PC-3 (cell line): ENCODE results near the gene SNX20. TPM values are rescaled to one million over a fixed set of nuclear protein-coding genes. Genes with fewer than 3 reads are reported as not detected.

Source experiments
- ATAC-seq: fragments of 200-7000 bp; cut with Tn5 transposase; 2 replicates; pipeline ENCODE4 v1.9.1; 2020; ENCODE audit warnings: mild to moderate bottlenecking, moderate library complexity
- BruUV-seq: library from RNA; stranded (reverse); fragments of 400-500 nt; replicated peaks from 2 replicates; lab custom pipeline; 2021; lab: Mats Ljungman, UMichigan
- CTCF ChIA-PET: fragments of 300-600 bp; sonication (Branson Sonifier 250); formaldehyde crosslinking; loops from one replicate; lab custom pipeline; 2022; ENCODE audit warnings: antibody characterized with exemption; lab: Charles Lee
- POLR2A ChIA-PET: fragments of 300-600 bp; sonication (Branson Sonifier 250); formaldehyde crosslinking; loops from one replicate; lab custom pipeline; 2022; ENCODE audit warnings: antibody characterized with exemption; ENCODE audit not compliant: unreplicated experiment; lab: Charles Lee
- DNase-seq: peaks from one replicate; pipeline ENCODE4 v3.0.0-alpha.2; 2015
- H2AFZ ChIP-seq: fragments of 300-600 bp; sonication (generic); 2 replicates; pipeline ENCODE4 v1.6.0; 2016; ENCODE audit warnings: antibody characterized with exemption, low read length
- H3F3A ChIP-seq: fragments of 300-600 bp; sonication (generic); one replicate; pipeline ENCODE4 v1.6.0; 2017; ENCODE audit warnings: antibody characterized with exemption, low read length, control low read depth, mild to moderate bottlenecking; ENCODE audit not compliant: unreplicated experiment
- H3K27ac ChIP-seq: fragments of 300-600 bp; sonication (generic); 2 replicates; pipeline ENCODE4 v1.5.1; 2016; ENCODE audit warnings: mild to moderate bottlenecking, low read length
- H3K27me3 ChIP-seq: fragments of 300-600 bp; sonication (generic); 2 replicates; pipeline ENCODE4 v1.6.1; 2016; ENCODE audit warnings: low read length, mixed read lengths
- H3K36me3 ChIP-seq: fragments of 300-600 bp; sonication (generic); 2 replicates; pipeline ENCODE4 v1.6.1; 2016; ENCODE audit warnings: low read depth, mixed run types, low read length, mixed read lengths
- H3K4me1 ChIP-seq: fragments of 300-600 bp; sonication (generic); 2 replicates; pipeline ENCODE4 v1.5.1; 2016; ENCODE audit warnings: low read length; ENCODE audit not compliant: insufficient read depth
- H3K4me2 ChIP-seq: fragments of 300-600 bp; sonication (generic); 2 replicates; pipeline ENCODE4 v1.6.0; 2016; ENCODE audit warnings: low read length
- H3K4me3 ChIP-seq: fragments of 300-600 bp; sonication (generic); 2 replicates; pipeline ENCODE4 v1.5.1; 2016; ENCODE audit warnings: mild to moderate bottlenecking, low read length, mixed read lengths
- H3K79me2 ChIP-seq: fragments of 300-600 bp; sonication (generic); 2 replicates; pipeline ENCODE4 v1.6.1; 2017; ENCODE audit warnings: low read length, mixed read lengths
- H3K9ac ChIP-seq: fragments of 300-600 bp; sonication (generic); 2 replicates; pipeline ENCODE4 v1.6.0; 2016; ENCODE audit warnings: mild to moderate bottlenecking, low read length
- H3K9me2 ChIP-seq: fragments of 300-600 bp; sonication (generic); replicated peaks from 2 replicates; pipeline ENCODE4 v1.6.1; 2016; ENCODE audit warnings: mixed run types, low read length, mixed read lengths
- H3K9me3 ChIP-seq: fragments of 300-600 bp; sonication (generic); 2 replicates; pipeline ENCODE4 v1.6.1; 2016; ENCODE audit warnings: low read length, mixed read lengths
- H4K20me1 ChIP-seq: fragments of 300-600 bp; sonication (generic); 2 replicates; pipeline ENCODE4 v1.6.1; 2016; ENCODE audit warnings: low read length, mixed read lengths
- EZH2 ChIP-seq: fragments of 300-600 bp; sonication (generic); IDR thresholded peaks from one replicate; pipeline ENCODE4 v1.6.1; 2017; ENCODE audit warnings: antibody characterized with exemption, mild to moderate bottlenecking, low read length; ENCODE audit not compliant: unreplicated experiment
- EZH2phosphoT487 ChIP-seq: fragments of 300-600 bp; sonication (generic); IDR thresholded peaks from 2 replicates; pipeline ENCODE4 v1.6.1; 2018; ENCODE audit warnings: mild to moderate bottlenecking, antibody characterized with exemption, low read length, borderline replicate concordance
- intact Hi-C: fragments of 100-400 bp; cut with micrococcal nuclease; formaldehyde crosslinking; loops from 2 replicates; pipeline ENCODE4 v1.9.0; 2023
- total RNA-seq: library from RNA; depleted of rRNA; stranded (reverse); fragments of >200 nt; gene quantifications from 2 replicates; pipeline ENCODE4 v1.2.3, GENCODE V29; 2014
- TF ChIP-seq, protein P1 (sequence below): fragments of 300-600 bp; sonication (generic); conservative IDR thresholded peaks from 2 replicates; pipeline ENCODE4 v1.5.1; 2017; ENCODE audit warnings: antibody characterized with exemption, low read depth, mild to moderate bottlenecking, low read length

Gene SNX20
- total RNA-seq, 1 experiment from 2014 or later, result not detected

- no peak overlapping the region for H2AFZ ChIP-seq
- no peaks in the 10 kb centered on the region for H3K79me2 ChIP-seq
- H3K27ac ChIP-seq, result no peak overlapping the region
- POLR2A ChIA-PET, result no interaction called here
- no peak for DNase-seq
- CTCF ChIA-PET, result no interaction called here
- H3K36me3 ChIP-seq, result no peaks in the 10 kb centered on the region
- H3K4me3 ChIP-seq, result no peak overlapping the region
- H3K27me3 ChIP-seq, result no peaks in the 10 kb centered on the region
- no peaks in the 10 kb centered on the region for H3K4me1 ChIP-seq
- TF ChIP-seq EZH2phosphoT487 (no peak), EZH2 (no peak)
- TF ChIP-seq, protein P1, sequence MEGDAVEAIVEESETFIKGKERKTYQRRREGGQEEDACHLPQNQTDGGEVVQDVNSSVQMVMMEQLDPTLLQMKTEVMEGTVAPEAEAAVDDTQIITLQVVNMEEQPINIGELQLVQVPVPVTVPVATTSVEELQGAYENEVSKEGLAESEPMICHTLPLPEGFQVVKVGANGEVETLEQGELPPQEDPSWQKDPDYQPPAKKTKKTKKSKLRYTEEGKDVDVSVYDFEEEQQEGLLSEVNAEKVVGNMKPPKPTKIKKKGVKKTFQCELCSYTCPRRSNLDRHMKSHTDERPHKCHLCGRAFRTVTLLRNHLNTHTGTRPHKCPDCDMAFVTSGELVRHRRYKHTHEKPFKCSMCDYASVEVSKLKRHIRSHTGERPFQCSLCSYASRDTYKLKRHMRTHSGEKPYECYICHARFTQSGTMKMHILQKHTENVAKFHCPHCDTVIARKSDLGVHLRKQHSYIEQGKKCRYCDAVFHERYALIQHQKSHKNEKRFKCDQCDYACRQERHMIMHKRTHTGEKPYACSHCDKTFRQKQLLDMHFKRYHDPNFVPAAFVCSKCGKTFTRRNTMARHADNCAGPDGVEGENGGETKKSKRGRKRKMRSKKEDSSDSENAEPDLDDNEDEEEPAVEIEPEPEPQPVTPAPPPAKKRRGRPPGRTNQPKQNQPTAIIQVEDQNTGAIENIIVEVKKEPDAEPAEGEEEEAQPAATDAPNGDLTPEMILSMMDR, result no peak
- intact Hi-C loops, result no loop called here
- no peak for ATAC-seq
- H3K4me2 ChIP-seq, result no peak overlapping the region
- H3K9me3 ChIP-seq, result no peaks in the 10 kb centered on the region
- no TSS peak for BruUV-seq
- no peaks in the 10 kb centered on the region for H4K20me1 ChIP-seq
- H3K9ac ChIP-seq, result no peak overlapping the region
- H3K9me2 ChIP-seq, result no peaks in the 10 kb centered on the region
- H3F3A ChIP-seq, result no peaks in the 10 kb centered on the region
Measured at GRCh38 chr16:50712956-50713355, 31.8 kb upstream of the SNX20 start.

- Histone ChIP-seq H3K9me3 (no peaks in the 10 kb centered on the region), H3K27ac (no peak overlapping the region), H3K9me2 (no peaks in the 10 kb centered on the region), H3K36me3 (no peaks in the 10 kb centered on the region), H3F3A (no peaks in the 10 kb centered on the region), H4K20me1 (no peaks in the 10 kb centered on the region), H3K9ac (no peak overlapping the region), H3K4me1 (no peaks in the 10 kb centered on the region), H3K27me3 (no peaks in the 10 kb centered on the region), H3K4me3 (no peak overlapping the region), H2AFZ (no peak overlapping the region), H3K79me2 (no peaks in the 10 kb centered on the region), H3K4me2 (no peak overlapping the region)
- BruUV-seq, result no TSS peak
- TF ChIP-seq, protein P1, result no peak
- TF ChIP-seq EZH2phosphoT487 (no peak), EZH2 (no peak)
- ATAC-seq, result no peak
- ChIA-PET POLR2A (no interaction called here), CTCF (no interaction called here)
- intact Hi-C loops, result no loop called here
- no peak for DNase-seq
Measured at GRCh38 chr16:50712560-50712898, 31.4 kb upstream of the SNX20 start.

- H3K27ac ChIP-seq, result no peak overlapping the region
- no peak overlapping the region for H3K4me3 ChIP-seq
- H3F3A ChIP-seq, result no peaks in the 10 kb centered on the region
- no TSS peak for BruUV-seq
- no peaks in the 10 kb centered on the region for H3K27me3 ChIP-seq
- no peak for DNase-seq
- no peaks in the 10 kb centered on the region for H3K9me3 ChIP-seq
- TF ChIP-seq EZH2phosphoT487, result no peak
- TF ChIP-seq EZH2, result no peak
- TF ChIP-seq, protein P1, result no peak
- ATAC-seq, result no peak
- no peak overlapping the region for H3K9ac ChIP-seq
- intact Hi-C loops, result no loop called here
- ChIA-PET POLR2A (no interaction called here), CTCF (no interaction called here)
- H3K36me3 ChIP-seq, result no peaks in the 10 kb centered on the region
- H3K79me2 ChIP-seq, result no peaks in the 10 kb centered on the region
- H3K9me2 ChIP-seq, result no peaks in the 10 kb centered on the region
- no peaks in the 10 kb centered on the region for H3K4me1 ChIP-seq
- H4K20me1 ChIP-seq, result no peaks in the 10 kb centered on the region
- no peak overlapping the region for H2AFZ ChIP-seq
- no peak overlapping the region for H3K4me2 ChIP-seq
Measured at GRCh38 chr16:50711862-50712559, 30.9 kb upstream of the SNX20 start.
